HUES6 (cell line): ENCODE measurements around the gene MKKS.

Experiments
- H3K27ac ChIP-seq: 2 replicates; pipeline ENCODE4 v1.7.0; 2013; ENCODE audit warnings: low read depth, mild to moderate bottlenecking, low read length, inconsistent platforms
- H3K27me3 ChIP-seq: 2 replicates; pipeline ENCODE4 v1.6.1; 2013; ENCODE audit warnings: low read length; ENCODE audit not compliant: control insufficient read depth, insufficient read depth
- H3K36me3 ChIP-seq: 2 replicates; pipeline ENCODE4 v1.6.1; 2013; ENCODE audit warnings: low read length; ENCODE audit not compliant: control insufficient read depth, insufficient read depth
- H3K4me1 ChIP-seq: 2 replicates; pipeline ENCODE4 v1.6.1; 2013; ENCODE audit warnings: low read length; ENCODE audit not compliant: control insufficient read depth, insufficient read depth
- H3K4me3 ChIP-seq: 2 replicates; pipeline ENCODE4 v1.5.1; 2013; ENCODE audit warnings: low read depth, low read length
- H3K9ac ChIP-seq: one replicate; pipeline ENCODE4 v1.6.1; 2013; ENCODE audit warnings: mild to moderate bottlenecking, low read length
- H3K9me3 ChIP-seq: 2 replicates; pipeline ENCODE4 v1.6.1; 2013; ENCODE audit warnings: low read depth, low read length; ENCODE audit not compliant: control insufficient read depth, insufficient read depth

Gene MKKS

GRCh38 chr20:10367943-10368701 is 65.9 kb downstream of the MKKS start:
- H3K4me3 ChIP-seq, result no peak overlapping the region
- H3K4me1 ChIP-seq, result no peaks in the 10 kb centered on the region
- H3K9me3 ChIP-seq, result no peaks in the 10 kb centered on the region
- H3K9ac ChIP-seq, result no peak overlapping the region
- H3K27ac ChIP-seq, result no peak overlapping the region
- H3K36me3 ChIP-seq, result no peaks in the 10 kb centered on the region
- H3K27me3 ChIP-seq, result no peaks in the 10 kb centered on the region

- Histone ChIP-seq H3K27me3 (no peaks in the 10 kb centered on the region), H3K27ac (no peak overlapping the region), H3K9me3 (no peaks in the 10 kb centered on the region), H3K9ac (no peak overlapping the region), H3K36me3 (no peaks in the 10 kb centered on the region), H3K4me1 (no peaks in the 10 kb centered on the region), H3K4me3 (no peak overlapping the region)
Measured at GRCh38 chr20:10367693-10367942, 66.4 kb downstream of the MKKS start.

GRCh38 chr20:10366898-10367692 is 66.9 kb downstream of the MKKS start:
- no peak overlapping the region for H3K9ac ChIP-seq
- H3K4me1 ChIP-seq, result no peaks in the 10 kb centered on the region
- no peaks in the 10 kb centered on the region for H3K27me3 ChIP-seq
- H3K9me3 ChIP-seq, result no peaks in the 10 kb centered on the region
- no peak overlapping the region for H3K27ac ChIP-seq
- H3K36me3 ChIP-seq, result no peaks in the 10 kb centered on the region
- no peak overlapping the region for H3K4me3 ChIP-seq

GRCh38 chr20:10362674-10363073 is 71.3 kb downstream of the MKKS start:
- no peak overlapping the region for H3K27ac ChIP-seq

DNA sequence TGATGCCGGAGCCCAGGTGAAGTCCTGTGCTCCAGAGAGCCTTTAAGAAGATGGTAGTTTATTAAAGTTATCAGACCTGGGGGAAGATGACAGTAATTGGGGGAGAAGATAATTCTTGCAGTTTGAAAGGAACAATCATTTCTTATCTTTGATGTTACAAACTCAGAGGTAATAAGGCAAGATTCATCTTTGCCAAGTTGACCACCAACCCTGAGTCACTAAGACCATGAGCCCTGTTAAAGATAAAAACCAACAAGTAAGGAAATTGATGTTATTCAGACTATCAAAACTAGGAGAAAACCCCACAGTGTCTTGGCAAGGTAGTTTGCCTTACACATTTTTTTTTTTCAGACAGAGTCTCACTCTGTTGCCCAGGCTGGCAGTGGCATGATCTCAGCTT is 73.1 kb downstream of the MKKS start:
- H3K4me1 ChIP-seq, result no peaks in the 10 kb centered on the region
- H3K36me3 ChIP-seq, result no peaks in the 10 kb centered on the region
- no peak overlapping the region for H3K4me3 ChIP-seq
- H3K9me3 ChIP-seq, result no peaks in the 10 kb centered on the region
- no peaks in the 10 kb centered on the region for H3K27me3 ChIP-seq
- no peak overlapping the region for H3K27ac ChIP-seq
- no peak overlapping the region for H3K9ac ChIP-seq

More at GRCh38 chr20:10362674-10363073, 71.3 kb downstream of the MKKS start:
- H3K4me1 ChIP-seq, result no peaks in the 10 kb centered on the region
- no peak overlapping the region for H3K9ac ChIP-seq
- no peaks in the 10 kb centered on the region for H3K27me3 ChIP-seq
- H3K4me3 ChIP-seq, result no peak overlapping the region
- no peaks in the 10 kb centered on the region for H3K9me3 ChIP-seq
- H3K36me3 ChIP-seq, result no peaks in the 10 kb centered on the region

- no peaks in the 10 kb centered on the region for H3K36me3 ChIP-seq
- H3K4me3 ChIP-seq, result no peak overlapping the region
- no peaks in the 10 kb centered on the region for H3K9me3 ChIP-seq
Measured at GRCh38 chr20:10359621-10360040, 74.4 kb downstream of the MKKS start.

DNA sequence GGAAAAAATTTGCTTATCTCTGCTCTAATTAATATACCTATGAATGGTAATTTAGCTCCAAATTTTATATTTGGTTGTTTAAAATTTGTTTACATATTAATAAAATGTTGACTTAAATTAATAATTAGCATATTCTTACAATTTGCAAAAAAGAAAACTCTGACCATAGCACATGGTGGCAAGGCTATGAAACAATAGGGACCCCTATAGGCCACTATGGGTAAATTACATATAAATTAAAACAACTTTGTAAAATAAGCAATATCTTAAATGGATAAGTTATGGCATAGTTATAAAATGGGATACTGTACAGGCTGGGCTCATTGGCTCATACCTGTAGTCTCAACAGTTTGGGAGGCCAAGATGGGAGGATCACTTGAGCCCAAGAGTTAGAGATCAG is 76.0 kb downstream of the MKKS start:
- Histone ChIP-seq H3K9me3 (no peaks in the 10 kb centered on the region), H3K36me3 (no peaks in the 10 kb centered on the region), H3K4me3 (no peak overlapping the region), H3K9ac (no peak overlapping the region), H3K27ac (no peak overlapping the region), H3K4me1 (peaks cover 8% of the 10 kb centered on the region), H3K27me3 (no peaks in the 10 kb centered on the region)

More at GRCh38 chr20:10359621-10360040, 74.4 kb downstream of the MKKS start:
- Histone ChIP-seq H3K27ac (no peak overlapping the region), H3K27me3 (no peaks in the 10 kb centered on the region), H3K9ac (no peak overlapping the region), H3K4me1 (no peaks in the 10 kb centered on the region)

- Histone ChIP-seq H3K4me3 (no peak overlapping the region), H3K4me1 (peaks cover 15% of the 10 kb centered on the region), H3K9ac (no peak overlapping the region), H3K27ac (no peak overlapping the region), H3K9me3 (no peaks in the 10 kb centered on the region), H3K36me3 (no peaks in the 10 kb centered on the region), H3K27me3 (no peaks in the 10 kb centered on the region)
Measured at GRCh38 chr20:10357061-10357708, 76.8 kb downstream of the MKKS start.

DNA sequence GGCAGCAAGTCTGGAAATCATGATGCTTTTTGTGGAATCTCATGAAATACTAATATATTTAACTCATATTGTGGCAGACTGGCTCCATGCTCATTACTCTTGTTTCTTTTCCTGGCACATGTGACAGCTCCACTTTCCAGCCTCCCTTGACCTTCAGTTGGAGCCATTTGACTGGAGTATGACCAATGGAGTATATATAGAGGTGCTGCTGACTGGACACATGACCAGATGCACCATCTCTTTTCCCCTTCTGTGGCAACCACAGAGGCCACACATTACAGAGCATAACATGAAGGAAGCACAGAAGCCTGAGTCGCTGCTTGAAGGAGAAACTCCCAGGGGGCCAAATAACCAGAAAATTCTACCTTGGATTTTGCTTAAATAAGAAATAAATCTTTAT is 77.4 kb downstream of the MKKS start:
- Histone ChIP-seq H3K36me3 (no peaks in the 10 kb centered on the region), H3K4me1 (peaks cover 18% of the 10 kb centered on the region), H3K27me3 (no peaks in the 10 kb centered on the region), H3K9me3 (no peaks in the 10 kb centered on the region), H3K9ac (no peak overlapping the region), H3K27ac (no peak overlapping the region), H3K4me3 (no peak overlapping the region)

- H3K9me3 ChIP-seq, result no peaks in the 10 kb centered on the region
- peak overlapping the region; percentile 82 for H3K27ac ChIP-seq
- no peak overlapping the region for H3K4me3 ChIP-seq
- peak overlapping the region; percentile 22 for H3K9ac ChIP-seq
- no peaks in the 10 kb centered on the region for H3K27me3 ChIP-seq
- H3K36me3 ChIP-seq, result no peaks in the 10 kb centered on the region
- H3K4me1 ChIP-seq, result peaks cover 28% of the 10 kb centered on the region
Measured at GRCh38 chr20:10352934-10353824, 80.8 kb downstream of the MKKS start.
